HG03521 (cell line): ENCODE data around the gene POGLUT2.
A peak's percentile ranks its signal among the peaks of the same experiment; 100 is the strongest.

ENCODE experiments used
- ATAC-seq: cut with Tn5 transposase; IDR thresholded peaks from one replicate; pipeline ENCODE4 v1.9.1; 2021; ENCODE audit warnings: mild to moderate bottlenecking, moderate library complexity; ENCODE audit not compliant: unreplicated experiment

POGLUT2 gene

DNA sequence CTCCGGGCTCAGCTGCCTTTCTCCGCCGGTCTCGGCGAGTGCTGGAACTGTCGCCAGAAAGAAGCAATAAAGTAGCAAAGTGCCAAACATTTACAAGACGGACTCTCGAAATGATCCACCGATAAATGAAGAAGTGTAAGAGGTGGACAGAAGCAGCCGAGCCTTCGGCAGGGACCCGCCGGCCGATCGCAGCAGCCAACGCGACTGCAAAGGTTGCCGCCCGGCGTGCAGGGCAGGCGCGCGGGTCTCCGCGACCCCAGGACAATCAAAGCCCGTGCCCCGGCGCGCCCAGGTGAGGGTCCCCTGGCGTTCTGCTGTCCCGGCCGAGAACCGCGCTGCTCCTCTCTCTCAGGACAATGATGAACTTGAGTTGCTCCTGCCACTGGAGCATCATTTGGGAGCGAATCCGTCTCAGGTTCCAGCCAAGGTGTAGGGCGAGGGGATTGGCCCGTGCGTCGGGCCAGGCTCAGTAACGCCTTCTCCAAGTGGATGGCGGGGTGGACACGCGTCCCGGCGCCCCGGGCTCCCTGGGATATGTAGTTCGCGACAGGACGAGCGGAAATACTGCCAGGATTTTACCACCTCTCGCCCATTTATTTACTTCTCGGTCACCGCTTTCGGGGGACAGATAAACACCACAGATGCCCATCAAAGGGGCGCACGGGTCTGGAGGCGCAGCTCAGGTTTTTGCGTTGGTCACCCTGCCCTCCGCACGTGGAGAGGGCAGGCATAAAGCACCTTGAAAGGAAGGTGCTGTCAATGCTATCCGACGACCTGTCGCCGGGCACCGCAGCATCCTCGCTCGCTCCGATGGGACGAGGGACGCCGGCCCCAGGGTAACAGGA, at the start of gene POGLUT2, which contains the start of gene BIVM:
Gene POGLUT2 (minus strand): TSS at position 396 of the 845 bp plus-strand sequence. CDS start 306 bp downstream, at position 90.
Gene BIVM (plus strand): TSS at position 539 of the 845 bp plus-strand sequence. CDS start 8,149 bp downstream, outside the sequence.
- ATAC-seq: peak; percentile 81

DNA sequence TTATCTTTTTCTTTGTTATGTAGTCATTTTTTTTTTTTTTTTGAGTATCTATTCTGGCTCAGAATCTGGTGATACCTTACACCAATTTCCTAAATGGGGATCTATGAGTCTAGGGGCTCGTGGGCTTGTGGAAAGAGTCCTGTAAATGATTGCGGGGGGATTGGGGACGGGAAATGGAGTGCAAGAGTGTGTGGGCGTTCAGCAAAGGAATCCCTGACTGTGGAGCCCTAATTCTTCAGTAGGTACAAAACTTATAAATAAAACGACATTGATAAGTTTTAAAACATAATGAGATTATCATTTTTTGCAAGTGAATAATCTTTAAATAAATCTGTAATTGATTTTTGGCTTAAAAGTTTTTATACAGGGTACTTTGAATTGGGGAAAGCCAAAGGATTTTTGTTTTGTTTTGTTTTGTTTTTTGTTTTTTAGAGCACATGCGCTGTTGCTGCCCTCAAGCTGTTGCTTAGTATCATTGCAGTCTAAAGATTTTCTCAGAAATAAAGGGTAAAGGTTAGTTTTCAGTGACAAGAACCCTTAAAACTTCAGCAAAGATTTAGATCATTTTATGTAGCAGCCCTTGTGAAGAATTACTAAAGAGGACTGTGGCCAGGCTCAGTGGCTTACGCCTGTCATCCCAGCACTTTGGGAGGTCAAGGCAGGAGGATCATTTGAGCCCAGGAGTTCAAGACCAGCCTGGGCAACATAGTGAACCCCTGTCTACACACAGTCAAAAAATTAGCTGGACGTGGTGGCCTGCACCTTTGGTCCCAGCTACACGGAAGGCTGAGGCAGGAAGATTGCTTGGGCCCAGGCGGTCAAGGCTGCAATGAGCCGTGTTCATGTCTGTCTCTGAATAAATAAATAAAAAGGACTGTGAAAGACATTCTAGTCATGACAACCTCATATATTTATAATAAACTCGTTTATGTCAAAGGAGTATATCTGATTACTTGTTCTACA, 48.8 kb upstream of the POGLUT2 start:
- no peak for ATAC-seq

- ATAC-seq: peak; percentile 35
Measured at GRCh38 chr13:102846261-102847015, 47.7 kb upstream of the POGLUT2 start.

DNA sequence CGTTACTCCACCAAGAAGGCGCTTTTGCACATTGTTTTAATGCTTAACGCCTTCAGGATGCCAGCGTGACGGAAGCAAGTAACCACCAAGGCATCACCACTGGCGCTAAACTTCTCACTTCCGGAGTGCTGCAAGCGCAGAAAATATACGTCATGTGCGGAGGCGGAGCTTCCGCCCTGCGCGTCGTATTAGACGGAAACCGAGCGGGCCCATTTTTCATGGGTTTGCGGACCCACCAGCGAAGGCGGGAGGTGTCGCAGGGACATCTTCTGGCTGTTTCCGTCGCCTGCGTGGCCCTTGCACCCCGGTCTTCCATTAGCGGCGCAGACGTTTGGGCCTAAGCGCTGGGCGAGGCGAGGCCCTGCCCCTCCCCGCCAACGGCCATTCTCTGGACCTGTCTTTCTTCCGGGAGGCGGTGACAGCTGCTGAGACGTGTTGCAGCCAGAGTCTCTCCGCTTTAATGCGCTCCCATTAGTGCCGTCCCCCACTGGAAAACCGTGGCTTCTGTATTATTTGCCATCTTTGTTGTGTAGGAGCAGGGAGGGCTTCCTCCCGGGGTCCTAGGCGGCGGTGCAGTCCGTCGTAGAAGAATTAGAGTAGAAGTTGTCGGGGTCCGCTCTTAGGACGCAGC, 47.0 kb upstream of the POGLUT2 start, which contains the start of gene ERCC5:
Gene ERCC5 (plus strand): TSS at position 403 of the 631 bp plus-strand sequence. CDS start 235 bp downstream, outside the sequence.
- peak; percentile 81 for ATAC-seq

DNA sequence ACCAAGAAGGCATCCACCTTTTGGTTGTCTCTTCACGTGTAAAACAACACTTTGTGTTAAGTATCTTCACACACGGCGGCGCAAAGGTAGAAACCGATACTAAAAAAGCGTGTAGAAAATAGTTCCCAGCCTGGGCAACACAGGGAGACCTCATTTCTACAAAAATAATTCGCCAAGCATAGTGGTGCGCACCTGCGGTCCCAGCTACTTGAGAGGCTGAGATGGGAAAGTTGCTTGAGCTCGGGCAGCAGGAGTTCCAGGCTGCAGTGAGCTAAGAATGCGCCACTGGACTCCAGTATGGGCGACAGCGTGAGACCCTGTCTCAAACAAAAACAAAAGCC, 46.5 kb upstream of the POGLUT2 start:
- peak; percentile 14 for ATAC-seq

- ATAC-seq: no peak
Measured at GRCh38 chr13:102839462-102839861, 40.7 kb upstream of the POGLUT2 start.

GRCh38 chr13:102838982-102839381, 40.2 kb upstream of the POGLUT2 start:
- ATAC-seq: no peak

DNA sequence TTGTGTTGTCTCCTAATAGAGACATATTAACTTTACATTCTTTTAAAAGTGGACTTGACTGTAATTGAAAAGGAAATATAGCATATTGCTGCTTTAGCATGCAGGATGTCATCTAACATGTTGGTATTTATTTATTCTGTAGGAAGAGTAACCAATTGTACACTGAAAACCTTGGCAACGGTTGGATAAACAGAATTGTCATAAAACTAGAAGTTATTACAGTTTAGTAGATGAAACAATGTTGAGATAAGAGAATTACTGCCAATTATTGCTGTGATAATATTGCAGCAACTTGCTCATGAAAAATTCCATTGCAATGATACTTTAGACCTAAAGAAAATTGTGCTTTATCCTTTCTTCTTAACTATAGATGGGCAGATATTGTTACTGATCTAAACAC, 39.5 kb upstream of the POGLUT2 start:
- no peak for ATAC-seq

- ATAC-seq: no peak
Measured at GRCh38 chr13:102836471-102836870, 37.7 kb upstream of the POGLUT2 start.

GRCh38 chr13:102830646-102831045, 31.9 kb upstream of the POGLUT2 start:
- no peak for ATAC-seq

- no peak for ATAC-seq
Measured at GRCh38 chr13:102825921-102826706, 27.3 kb upstream of the POGLUT2 start.

- no peak for ATAC-seq
Measured at GRCh38 chr13:102825400-102825799, 26.6 kb upstream of the POGLUT2 start.

- ATAC-seq: no peak
Measured at GRCh38 chr13:102817907-102818306, 19.1 kb upstream of the POGLUT2 start.

DNA sequence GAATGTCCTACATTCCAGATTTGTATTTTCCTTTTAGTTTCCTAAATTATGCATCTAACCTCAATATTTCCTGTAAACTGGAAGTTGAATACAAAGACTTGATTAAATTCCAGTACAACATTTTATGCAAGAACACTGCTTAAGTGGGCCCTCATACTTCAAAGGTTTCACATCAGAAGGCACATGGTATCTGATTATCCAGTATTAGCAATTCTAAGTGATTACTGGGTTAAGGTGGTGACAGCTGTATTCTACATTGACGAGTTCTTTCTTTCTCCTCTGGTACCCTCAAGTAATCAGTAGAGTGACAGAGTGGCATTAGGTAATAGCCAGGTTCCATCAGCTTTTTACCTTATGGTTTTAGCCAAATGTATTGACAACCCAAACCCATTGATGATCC, 18.5 kb upstream of the POGLUT2 start:
- ATAC-seq: no peak

DNA sequence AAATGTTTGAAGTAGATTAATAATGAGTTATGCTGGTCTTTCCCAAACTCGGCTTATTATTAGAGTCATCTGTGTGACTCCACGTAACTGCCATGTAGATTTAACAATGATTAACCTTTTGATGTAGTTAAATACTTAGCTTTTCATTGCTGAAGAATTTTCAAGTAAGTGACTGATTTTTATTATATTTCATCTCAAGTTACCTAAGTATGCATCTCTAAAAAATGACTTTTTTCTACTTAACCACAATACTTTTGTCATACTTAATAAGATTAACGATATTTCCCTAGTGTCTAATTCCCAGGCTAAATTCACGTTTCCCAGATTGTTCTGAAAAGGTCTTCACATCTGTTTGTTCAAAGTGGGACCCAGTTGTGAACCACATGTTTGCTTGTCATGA, 17.9 kb upstream of the POGLUT2 start:
- no peak for ATAC-seq

DNA sequence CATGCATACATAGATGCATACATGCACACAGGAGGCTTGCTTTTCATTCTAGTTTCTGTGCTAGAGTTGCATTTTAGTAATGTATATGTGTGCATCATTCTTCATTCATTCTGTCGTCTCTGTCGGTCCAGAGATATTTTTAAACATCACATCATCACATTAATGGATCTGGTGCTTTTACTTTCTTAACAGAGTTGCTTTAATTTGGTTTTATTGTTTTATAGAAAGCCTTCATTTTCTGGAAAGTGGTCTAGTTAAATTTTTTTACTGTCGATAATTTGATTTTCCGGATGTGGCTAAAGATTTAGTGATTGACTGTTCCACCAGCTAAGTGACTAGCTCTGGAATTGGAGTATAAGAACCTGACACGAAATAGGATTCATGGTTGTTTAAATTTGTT, 17.0 kb upstream of the POGLUT2 start:
- ATAC-seq: no peak

DNA sequence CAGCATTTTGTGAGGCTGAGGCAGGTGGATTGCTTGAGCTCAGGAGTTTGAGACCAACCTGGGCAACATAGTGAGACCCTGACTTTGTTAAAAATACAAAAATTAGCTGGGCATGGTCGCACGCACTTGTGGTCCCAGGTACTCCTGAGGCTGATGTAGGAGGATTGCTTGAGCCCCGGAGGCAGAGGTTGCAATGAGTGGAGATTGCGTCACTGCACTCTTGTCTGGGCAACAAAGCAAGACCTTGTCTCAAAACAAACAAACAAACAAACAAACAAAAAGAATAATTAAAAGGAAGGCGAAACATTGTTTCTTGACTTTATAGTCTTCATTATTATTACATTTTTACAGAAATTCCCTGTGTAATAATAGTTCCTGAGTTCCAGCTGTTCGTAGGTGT, 16.0 kb upstream of the POGLUT2 start:
- no peak for ATAC-seq

GRCh38 chr13:102814025-102814607, 15.3 kb upstream of the POGLUT2 start:
- ATAC-seq: no peak
